GM21737 (cell line): ENCODE data around the gene BTAF1.

Source experiments
- ATAC-seq: cut with Tn5 transposase; IDR thresholded peaks from one replicate; pipeline ENCODE4 v1.9.1; 2021; ENCODE audit warnings: mild to moderate bottlenecking, moderate library complexity; ENCODE audit not compliant: unreplicated experiment

BTAF1 gene

DNA sequence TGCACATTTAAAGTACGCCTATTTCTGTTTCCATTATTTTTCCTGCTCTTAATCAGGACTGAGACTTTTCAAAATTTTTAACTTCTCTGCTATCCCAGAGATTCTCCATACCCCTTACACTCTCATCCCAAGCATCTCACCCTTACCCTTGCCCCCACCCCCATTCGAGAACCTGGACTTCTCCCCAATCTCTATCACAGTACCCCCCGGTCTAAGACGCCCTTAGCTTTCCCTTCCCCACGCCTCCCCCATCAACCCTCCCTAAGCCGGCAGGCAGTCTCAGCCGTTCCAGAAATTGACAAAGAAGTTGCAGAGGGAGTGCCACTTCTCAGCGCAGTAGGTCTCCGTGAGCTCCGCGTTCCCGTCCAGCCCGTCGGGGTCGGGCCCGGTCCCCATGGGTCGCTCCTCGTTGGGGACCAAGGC is 15.6 kb upstream of the BTAF1 start:
- no peak for ATAC-seq

DNA sequence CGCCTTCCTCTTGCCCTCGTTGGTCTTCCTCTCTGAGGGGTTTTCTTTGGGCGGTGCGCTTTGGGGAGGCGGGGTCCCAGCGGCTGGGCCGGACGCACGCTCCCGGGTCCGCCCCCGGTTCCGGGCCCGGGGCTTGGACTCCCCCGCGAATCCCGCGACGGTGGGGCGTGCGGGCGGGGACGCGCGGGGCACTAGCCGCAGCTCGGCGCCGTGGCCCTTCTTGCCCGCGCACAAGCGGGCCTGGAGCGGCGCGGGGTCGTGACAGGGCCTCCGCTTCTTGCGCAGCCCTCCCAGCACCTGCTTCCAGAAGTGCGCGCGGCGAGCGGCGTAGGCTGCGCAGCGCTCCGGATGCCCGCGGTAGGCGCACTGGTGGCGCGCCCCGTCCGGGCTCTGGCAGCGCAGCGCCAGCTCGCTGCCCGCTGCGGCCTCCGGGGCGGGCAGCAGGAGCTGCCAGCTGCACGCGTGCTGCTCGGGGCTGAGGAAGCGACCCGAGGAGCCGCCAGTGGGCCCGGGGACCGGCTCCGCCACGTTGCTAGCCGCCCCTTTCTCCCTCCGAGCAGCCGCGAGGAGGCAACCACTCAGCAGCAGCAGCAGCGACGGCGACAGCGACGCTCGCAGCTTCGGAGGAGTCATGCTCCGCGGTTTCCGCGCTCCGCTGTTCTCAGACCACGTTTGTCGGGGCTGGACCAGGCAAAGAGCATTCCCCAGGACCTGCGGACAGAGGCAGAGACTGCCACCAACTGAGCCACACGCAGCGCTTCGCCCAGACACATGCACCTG is 15.0 kb upstream of the BTAF1 start:
- peak; percentile 83 for ATAC-seq

DNA sequence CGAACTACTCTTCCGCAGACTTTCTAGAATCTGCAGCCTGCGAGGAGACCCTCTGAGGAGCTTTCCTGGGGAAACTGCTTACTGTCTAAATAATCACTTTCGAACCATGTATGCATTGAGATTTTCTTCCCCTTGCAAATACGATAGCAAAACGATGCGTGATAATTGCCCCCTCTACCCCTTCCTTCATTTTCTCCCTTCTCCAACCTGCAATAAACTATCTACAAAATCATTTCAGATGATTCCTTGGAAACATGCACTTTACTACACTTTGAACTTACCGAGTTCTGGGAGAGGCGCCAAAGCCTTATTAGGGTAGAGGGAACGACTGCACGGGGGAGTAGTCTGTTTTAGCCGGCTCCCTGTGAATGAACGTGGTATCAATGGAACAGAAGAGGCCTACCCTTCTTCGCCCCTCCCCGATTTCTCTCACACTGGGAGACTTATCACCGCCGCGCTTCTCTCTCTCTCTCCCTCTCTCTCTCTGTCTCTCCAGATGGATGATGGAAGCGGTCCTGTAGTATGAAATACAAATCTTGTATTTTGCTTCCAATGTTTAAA is 14.4 kb upstream of the BTAF1 start, which contains the start of gene FGFBP3:
TSS of gene FGFBP3 (minus strand) at position 370 of the 561 bp plus-strand sequence. CDS start 517 bp downstream, outside the sequence.
- ATAC-seq, result no peak

DNA sequence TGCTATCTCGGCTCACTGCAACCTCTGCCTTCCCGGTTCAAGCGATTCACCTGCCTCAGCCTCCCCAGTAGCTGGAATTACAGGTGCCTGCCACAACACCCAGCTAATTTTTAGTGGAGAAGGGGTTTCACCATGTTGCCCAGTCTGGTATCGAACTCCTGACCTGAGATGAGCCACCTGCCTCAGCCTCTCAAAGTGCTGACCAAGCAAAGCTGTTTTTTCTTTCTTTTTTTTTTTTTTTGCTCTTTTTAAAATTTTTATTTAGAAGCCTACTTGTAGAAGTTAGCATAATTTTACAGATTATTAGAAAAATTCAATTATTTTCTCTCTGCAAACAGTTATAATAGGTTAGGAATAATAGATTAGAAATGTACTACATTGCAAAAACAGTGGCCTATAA is 13.1 kb upstream of the BTAF1 start:
- no peak for ATAC-seq

DNA sequence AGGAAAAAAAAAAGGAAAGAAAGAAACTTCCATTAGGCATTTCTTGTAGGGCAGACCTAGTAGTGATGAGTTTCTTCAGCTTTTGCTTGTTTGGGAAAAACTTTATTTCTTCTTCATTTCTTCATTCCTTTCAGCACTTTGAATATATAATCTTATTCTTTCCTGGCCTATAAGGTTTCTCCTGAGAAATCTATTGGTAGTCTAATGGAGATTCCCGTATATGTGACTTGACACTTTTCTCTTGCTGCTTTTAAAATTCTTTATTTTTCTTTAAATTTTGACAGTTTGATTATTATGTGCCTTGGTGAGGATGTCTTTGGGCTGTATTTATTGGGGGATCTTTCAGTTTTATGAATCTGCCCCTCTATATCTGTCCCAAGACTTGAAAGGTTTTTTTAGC is 3.9 kb upstream of the BTAF1 start:
- ATAC-seq, result no peak

DNA sequence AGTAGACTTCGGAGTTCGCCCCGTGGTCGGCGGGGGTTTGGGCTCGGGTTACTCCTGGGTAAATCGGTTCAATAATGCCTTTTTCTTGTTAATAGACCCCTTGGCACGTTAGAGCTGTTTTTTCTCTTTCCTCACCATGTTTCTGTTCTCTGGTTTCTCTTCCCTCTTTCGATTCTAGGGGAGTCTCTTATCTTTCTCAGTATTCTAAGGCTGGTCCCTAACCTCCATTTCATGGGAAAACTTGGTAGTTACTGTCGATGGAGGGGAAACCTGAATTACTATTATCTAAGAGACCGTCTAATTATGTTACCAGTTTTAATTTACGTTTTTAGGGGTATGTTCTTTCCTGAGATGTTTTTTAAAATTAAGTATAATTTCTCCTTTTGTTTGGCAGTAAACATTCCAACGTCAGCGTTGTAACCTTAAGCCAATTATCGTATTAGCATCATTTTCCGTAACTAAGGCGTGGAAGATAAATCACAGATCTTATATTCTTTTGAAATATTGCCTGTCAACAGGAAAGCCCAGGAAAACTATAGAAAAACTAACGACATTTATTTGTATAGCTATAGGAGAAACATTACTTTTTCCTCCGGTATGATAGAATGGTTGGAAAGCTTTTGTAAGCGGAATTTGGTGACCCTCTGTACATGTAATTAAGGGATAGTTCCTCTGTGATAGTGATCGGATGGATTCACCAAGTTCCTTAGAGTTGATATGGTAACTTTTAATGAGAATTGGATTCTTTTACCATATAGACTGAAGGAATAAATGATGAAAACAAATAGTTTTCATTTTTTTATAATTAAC is 847 bp downstream of the BTAF1 start:
- peak; percentile 24 for ATAC-seq

DNA sequence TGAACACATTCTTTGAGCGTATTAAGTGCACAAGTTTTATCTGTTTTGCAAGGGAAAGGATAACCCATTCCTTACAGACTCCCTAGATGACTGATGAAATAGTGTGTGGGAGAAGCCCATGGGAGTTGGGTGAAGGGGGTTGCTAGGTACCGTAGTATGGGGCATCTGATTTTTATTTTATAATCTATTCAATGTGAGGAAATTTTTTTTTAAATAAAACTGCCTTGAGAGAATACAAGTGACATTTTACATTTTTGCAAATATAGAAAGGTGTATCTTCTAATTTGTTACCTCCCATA is 1.4 kb downstream of the BTAF1 start:
- no peak for ATAC-seq

DNA sequence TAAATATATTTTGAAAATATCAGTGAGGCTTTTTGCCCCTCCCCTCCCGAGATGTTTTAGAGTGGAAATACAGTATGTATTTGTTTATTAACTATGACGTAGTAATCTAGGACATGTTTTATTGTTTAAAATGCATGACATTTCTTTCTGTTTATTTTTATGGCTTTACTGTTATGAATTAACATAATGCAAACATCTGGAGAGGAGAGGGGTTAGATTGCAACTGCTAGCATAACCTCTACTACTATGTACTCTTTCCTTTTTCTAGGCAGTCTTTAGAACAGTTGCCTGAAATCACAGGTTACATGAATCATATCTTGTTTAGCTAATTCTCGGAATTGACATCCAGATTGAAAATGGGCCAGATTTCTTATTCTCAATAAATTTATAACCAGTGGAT is 7.4 kb downstream of the BTAF1 start:
- no peak for ATAC-seq

DNA sequence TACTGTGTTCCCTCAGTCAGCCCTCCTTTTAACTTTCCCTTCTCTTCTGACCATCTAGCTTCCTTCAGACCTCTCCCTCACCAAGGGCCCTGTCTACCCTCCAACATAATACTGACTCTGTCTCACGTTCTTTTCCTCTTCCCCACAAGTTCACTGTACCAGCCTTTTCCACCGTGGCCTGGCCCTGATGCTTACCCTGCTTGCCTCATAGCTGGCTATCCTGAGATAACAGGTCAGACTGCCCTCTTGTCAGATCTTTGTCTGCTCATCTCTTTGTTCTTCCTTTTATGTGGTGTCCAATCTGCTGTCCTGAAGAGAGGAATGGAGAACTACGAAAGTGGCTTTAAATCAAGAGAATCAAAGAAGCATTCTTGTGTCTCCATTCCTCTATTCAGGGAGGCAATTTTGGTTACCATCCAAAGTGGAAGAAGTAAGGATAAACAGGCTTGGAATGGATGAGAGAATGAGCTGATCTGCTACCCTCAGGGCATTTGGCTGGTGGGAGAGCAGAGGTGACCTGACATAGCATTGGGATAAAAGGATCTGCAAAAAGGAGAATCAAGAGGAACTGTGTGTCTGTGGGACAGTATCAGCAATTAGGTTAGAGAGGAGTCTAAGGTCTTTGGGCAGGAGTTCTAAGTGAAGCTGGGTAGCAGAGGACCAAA is 8.1 kb downstream of the BTAF1 start:
- no peak for ATAC-seq

DNA sequence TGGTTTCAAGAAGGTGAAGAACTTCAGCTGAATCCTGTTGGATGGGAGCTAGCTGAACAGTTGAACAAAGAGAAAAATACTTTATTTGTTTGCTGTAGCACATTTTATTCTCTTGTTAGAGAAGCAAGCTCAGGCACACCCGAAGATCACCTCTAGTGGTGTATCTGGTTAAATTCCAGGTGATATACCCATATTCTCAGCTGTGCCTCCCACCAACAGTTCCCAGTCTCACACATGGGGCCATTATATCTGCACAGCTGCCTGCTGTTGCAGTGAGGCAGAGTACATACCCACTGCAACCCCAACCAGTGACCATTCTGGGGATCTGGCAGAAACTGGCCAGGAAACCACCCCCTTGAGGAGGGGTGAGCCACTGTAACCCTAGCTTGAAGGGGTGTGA is 9.2 kb downstream of the BTAF1 start:
- ATAC-seq, result no peak

DNA sequence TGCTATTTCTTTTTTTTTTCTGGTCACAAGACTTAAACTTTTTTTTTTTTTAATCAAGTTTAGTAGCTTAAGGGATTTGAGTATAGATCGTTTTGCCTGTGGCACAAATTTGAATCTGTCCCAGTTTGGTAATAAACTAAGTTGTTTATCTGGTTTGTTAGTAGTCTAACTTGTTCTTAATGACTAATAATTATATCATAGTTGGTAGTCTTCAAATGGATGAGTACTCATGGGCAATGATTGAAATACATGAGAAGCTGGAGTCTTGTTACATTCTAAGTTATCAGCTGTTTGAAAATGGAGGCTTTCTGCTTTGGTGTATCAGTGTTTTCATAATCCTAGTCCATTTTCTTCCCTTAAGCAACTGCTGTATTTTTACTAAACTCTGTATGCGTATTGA is 12.3 kb downstream of the BTAF1 start:
- no peak for ATAC-seq

DNA sequence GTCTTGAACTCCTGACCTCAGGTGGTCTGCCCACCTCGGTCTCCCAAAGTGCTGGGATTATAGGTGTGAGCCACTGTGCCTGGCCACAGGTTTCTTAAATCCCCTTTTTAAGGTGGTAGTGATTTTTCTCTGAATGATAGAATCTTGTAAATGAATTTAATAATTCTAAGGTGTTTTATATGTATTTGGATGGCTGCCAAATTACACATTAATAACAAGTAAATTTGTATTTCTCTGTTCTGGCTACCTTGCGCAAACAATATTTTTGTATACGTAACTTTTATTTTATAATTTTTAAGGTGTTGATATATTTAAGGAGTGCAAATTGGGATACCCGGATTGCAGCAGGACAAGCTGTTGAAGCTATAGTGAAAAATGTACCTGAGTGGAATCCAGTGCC is 16.1 kb downstream of the BTAF1 start:
- ATAC-seq, result no peak

DNA sequence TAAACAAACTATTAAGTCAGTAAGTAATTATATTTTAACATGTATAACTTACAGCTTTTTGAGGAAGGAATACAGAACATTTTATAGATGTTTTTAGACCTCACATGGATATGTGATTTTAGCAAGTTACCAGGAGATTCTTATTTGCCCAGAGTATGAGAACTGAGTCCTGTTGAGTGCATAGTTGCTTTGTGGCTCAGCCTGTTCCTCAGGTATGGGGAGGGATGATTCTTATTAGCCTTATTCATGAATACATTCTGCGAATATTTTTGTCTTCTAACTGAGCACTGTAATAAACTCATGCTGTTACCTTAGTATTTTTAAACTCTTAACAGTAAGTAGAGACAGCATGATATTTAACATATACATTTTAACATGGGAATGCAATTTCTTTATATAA is 17.9 kb downstream of the BTAF1 start:
- ATAC-seq, result no peak

DNA sequence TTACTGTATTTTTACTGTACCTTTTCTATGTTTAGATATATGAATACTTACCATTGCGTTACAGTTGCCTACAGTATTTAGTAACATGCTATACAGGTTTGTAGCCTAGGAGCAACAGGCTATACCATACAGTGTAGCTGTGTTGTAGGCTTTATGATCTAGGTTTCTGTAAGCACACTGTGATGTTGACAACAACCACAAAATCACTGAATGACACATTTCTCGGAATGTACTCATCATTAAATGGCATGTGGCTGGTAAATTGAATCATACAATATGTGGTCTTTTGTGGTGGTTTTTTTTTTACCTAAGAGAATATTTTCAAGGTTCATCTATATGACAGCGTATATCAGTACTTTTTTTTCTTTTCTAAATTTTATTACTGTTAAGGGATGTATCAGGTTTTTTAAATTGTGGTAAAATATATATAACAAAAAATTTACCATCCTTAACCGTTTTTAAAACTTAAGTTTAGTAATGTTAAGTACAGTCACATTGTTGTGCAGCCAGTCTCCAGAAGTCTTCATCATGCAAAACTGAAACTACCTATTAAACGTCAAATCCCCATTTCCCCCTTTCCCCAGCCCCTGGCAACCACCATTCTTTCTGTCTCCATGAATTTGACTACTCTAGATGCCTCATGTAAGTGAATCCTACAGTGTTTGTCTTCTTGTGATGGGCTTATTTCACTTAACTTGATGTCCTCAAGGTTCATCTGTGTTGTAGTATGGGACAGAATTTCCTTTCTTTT is 21.5 kb downstream of the BTAF1 start:
- ATAC-seq, result no peak

DNA sequence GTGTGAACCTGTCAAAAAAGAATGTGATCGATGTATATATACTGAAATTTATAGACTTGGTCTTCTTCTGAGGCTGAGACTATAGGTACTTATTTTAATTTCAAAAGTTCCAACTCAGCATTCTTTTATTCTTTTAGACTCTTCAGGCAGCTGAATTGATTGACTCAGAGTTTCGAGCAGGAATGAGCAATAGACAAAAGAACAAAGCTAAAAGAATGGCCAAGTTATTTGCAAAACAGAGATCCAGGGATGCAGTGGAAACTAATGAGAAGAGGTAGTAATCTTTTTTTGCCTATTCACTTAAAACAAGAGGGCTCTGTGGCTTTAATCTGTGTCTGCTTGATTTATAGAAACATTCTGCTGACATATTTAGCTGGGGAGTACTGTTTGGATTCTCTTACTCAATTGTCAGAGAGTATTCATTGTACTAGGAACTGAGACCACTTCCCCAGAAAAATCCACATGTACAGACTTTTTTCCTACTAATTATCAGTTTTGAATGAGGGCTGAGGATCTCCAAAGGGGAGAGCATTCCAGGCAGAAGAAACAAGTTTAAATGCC is 30.1 kb downstream of the BTAF1 start:
- ATAC-seq, result no peak

DNA sequence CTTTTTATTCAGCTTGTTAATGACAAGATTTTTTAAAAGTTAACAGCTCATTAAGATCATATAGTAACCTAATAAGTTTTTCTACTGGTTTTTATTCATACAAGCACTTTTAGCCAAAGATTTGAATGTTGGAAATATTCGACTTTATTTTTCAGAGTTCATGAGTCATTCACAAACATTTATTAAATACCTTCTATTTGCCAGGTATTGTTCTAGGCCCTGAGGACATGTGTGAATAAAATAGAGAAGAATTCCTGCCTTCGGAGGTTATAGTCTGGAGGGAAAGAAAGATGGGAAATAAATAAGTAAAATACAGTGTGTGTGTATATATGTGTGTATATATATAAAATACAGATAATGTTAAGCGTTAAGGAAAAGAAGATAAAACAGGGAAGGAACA is 31.5 kb downstream of the BTAF1 start:
- ATAC-seq, result no peak

DNA sequence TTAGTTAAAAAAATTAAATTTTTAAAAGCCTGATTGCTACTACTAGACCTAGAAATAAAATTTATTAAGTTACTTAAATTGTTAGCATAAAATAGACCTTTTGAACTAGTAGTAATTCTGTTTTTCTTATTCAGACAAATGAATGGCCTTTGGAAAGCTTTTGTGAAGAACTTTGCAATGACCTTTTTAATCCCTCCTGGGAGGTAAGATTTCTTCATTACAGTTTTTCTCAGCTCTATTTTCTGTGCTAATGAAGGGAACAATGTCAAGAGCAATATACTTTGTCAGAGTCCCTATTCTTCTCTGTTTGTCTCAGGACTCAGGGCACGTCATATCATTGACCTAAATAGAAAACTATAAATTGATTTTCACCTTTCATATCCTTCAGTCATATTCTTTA is 33.5 kb downstream of the BTAF1 start:
- no peak for ATAC-seq

DNA sequence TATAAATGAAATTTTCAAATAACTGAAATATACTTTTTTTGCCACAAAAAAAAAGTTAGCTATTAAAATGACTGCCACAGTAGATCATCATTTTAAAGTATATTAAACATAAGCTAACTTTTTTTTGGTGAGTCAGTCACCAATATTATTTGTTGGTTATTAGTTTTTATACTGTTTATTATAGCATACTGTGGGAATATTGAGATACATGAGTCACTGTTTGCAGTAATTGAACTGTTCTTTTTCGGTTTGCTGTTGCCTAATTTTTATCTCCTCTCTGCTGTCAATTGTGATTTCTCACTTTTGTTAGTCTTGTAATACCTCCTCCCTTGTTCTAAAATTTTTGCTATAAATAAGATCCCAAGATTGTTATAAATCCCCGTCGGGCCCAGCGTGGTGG is 45.7 kb downstream of the BTAF1 start:
- ATAC-seq, result no peak

DNA sequence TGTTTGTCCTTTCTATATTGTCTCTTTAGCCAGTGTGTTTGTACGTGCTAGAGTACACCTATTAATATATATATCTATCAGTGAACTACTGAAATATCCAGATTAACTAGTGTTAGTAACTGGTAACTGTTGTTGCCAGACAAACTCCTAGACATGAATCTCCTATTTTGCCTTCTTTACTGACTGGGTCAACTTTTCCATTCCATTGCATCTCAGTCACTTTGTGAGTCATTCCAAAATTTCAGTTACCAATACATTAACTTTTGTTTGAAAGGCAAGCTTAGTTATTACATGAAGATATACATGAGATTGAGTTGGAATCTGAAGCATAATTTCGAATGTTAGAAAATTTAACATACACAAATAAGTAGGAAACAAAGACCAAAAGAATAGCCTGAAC is 51.4 kb downstream of the BTAF1 start:
- no peak for ATAC-seq

DNA sequence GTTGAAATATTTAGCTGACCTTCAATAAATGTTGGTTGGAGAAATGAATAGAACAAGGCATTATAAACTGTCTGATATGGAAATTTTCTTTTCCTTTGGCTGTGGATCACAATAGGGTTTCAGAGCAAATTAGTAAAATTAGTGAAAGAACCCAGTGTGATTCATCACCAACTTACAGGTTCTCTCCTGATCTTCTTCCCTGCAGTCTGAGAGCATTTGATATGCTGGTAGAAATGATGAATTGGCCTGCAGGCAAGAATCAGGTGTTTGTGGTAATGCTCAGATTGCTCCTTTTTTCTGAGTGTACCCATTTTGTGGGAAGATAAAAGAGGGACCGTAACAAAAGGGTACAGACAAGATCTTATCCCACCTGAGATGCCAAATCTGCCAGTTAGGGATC is 51.9 kb downstream of the BTAF1 start:
- no peak for ATAC-seq
